ENCODE results near the gene CDX2.

CDX2 gene

DNA sequence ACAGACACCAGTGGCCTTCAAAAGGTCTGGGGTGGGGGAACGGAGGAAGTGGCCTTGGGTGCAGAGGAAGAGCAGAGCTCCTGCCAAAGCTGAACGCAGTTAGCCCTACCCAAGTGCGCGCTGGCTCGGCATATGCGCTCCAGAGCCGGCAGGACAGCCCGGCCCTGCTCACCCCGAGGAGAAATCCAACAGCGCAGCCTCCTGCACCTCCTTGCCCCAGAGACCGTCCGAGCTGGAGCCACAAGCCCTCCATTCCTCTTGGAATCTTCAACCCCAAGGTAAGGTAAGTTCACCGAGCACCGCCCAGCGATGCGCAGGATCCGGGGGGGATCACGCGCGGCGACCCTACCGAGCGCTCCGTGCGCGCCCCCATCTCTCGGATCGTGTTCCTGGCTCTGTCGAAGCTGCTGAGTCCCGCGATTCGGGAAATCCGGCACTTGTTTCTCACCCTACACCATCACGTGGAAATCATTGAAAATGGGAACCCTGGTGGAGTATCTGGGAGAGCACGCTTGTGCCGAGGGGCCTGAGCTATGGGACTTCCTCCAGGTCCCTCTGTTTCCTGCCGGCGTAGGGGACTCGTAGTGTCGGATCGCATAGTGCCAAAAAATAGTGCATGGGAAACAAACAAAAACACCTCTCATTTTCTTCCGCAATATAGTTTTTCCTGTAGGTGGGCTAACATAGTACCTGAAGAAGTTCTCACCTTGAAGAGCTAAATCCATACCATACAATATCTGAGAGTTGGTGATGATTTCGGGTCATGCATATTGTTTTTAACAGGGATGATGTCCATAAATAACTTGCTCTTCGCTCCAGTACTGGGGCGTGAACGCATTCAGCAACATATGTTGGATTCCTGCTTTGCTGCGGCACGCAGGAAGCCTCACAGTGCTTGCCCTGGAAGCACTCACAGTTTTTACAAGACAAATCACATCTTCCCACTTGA lies 40.0 kb downstream of the CDX2 start:
- no peak for DNase-seq (ENCODE audit: low read depth in 2 of 2)

DNA sequence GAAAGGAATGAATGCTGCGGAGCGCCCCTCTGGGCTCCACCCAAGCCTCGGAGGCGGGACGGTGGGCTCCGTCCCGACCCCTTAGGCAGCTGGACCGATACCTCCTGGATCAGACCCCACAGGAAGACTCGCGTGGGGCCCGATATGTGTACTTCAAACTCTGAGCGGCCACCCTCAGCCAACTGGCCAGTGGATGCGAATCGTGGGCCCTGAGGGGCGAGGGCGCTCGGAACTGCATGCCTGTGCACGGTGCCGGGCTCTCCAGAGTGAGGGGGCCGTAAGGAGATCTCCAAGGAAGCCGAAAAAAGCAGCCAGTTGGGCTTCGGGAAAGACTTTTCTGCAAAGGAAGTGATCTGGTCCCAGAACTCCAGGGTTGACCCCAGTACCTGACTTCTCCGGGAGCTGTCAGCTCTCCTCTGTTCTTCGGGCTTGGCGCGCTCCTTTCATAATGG lies 40.7 kb downstream of the CDX2 start:
- DNase-seq (ENCODE audit: low read depth in 2 of 2) = no peak

DNA sequence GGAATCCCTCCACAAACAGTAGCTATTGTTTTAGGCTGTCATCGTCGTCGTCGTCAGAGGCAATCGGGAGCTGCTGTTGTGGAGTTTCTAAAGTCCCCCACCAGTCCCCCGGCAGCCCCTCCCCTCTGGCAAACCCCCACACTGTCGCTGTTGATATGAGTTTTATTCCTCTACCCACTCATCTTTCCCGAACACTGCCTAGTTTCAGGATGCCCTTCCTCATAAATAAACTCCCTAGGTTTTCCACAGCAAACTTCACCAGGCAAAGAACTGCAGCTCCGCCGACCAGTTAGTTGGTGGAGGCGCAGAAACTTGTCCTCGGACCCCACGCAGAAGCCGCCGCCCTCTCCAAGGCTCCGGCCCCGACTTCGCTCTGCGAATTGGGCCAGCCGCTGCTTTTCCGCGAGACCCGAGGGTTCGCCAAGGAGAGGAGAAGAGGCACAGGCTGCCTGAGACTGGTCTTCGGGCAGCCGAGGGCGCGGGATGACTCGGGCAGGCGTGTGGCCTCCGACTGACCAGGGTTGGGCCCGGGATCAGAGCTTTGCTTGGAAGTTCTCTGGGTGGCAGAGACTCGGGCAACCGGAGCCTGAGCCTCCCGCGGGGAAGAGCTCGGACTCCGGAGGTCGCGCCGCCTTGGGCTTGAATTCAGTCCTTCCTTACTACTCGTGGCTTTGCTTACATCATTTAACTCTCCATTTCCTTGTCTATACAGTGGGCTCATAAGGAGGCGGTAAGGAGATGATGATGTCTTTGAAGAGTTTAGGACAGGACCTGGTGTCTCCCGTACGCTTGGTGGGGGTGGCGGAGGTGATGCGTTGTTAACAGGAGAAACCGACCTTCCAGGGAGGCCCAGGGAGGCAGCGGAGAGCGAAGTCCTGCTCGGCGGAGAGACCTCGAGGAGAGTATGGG lies 41.4 kb downstream of the CDX2 start:
- no peak for DNase-seq (ENCODE audit: low read depth in 2 of 2)

DNA sequence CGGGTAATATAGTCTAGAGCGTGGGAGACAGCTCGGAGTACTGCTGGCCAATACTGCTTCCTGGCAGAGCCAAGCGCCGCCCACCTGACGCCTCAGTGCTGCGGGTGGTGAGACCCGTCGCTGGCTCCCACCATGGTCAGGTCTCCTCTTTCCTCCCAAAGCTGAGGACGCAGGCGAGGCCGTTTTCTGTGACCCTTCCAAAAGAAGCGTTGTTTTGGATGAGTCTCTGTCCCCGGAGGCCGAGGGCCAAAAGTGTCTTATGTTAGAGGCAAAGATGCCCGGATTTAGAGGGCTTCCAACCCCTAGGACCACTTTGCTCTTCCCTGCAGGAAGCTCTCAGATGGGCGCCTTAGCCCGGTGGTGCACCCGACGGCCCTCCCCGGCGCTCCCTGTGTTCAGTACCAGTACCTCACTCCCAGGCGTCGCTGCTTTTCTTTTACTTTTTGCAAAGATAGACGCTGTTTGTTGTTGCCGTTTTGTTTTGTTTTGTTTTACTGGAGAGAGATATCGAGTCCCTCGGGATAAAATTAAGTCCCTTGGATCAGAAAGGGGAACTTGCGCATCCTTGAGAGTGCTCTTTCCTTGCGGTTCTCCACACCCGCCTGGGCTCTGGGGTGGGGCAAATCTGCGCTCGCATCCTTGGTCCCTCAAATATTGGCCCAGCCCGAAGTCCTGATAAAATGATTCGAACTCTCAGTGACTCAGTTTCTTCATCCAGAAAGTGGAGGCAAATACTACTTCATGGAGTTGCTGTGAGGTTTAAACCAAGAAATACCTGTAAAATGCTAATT lies 42.3 kb downstream of the CDX2 start:
- no peak for DNase-seq (ENCODE audit: low read depth in 2 of 2)

DNA sequence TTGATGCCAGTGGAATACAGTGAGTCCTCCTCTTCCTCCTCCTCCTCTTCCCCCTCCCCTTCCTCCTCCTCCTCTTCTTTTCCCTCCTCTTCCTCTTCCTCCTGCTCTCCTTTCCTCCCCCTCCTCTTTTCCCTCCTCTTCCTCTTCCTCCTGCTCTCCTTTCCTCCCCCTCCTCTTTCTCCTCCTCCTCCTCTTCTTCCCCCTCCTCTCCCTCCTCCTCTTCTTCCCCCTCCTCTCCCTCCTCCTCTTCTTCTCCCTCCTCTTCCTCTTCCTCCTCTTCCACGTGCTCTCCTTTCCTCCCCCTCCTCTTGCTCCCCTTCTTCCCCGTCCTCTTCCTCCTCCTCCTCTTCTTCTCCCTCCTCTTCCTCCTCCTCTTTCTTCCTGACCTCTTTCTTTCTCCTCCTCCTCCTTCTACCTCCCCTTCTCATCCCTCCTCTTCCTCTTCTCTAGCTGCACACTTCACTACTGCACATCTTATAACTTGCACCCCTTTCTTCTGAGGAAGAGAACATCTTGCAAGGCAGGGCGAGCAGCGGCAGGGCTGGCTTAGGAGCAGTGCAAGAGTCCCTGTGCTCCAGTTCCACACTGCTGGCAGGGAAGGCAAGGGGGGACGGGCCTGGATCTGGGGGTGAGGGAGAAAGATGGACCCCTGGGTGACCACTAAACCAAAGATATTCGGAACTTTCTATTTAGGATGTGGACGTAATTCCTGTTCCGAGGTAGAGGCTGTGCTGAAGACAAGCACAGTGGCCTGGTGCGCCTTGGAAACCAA lies 43.7 kb downstream of the CDX2 start:
- DNase-seq (ENCODE audit: low read depth in 2 of 2) = no peak

DNA sequence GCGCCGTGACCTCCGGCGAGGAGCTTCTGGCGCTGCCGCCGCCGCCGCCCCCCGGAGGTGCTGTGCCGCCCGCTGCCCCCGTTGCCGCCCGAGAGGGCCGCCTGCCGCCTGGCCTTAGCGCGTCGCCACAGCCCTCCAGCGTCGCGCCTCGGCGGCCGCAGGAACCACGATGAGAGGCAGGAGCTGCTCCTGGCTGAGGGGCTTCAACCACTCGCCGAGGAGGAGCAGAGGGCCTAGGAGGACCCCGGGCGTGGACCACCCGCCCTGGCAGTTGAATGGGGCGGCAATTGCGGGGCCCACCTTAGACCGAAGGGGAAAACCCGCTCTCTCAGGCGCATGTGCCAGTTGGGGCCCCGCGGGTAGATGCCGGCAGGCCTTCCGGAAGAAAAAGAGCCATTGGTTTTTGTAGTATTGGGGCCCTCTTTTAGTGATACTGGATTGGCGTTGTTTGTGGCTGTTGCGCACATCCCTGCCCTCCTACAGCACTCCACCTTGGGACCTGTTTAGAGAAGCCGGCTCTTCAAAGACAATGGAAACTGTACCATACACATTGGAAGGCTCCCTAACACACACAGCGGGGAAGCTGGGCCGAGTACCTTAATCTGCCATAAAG lies 44.5 kb downstream of the CDX2 start:
- no peak for DNase-seq (ENCODE audit: low read depth in 2 of 2)

DNA sequence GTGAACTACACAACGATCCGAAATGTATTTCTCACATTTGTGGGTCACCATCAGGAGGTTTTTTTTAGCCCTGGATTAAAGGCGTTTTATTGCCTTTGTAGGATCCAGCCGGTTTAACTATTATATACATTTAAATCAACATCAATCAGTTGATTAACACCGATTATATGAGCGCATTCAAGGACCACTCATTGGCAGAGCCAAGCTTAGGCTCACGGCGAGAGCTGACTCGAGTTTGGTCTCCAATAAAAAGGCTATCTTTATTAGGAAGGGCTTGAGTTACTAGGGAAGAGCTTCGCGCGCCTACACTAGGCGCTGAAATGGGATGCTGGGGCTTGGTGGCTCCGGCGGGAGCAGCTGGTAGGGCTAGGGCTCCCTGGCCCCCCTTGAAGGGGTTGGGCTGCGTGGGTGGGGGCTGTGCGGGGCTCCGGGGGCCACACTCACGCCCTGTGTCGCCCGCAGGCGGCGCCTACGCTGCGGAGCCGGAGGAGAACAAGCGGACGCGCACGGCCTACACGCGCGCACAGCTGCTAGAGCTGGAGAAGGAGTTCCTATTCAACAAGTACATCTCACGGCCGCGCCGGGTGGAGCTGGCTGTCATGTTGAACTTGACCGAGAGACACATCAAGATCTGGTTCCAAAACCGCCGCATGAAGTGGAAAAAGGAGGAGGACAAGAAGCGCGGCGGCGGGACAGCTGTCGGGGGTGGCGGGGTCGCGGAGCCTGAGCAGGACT lies 45.2 kb downstream of the CDX2 start:
- DNase-seq (ENCODE audit: low read depth in 2 of 2) = no peak

DNA sequence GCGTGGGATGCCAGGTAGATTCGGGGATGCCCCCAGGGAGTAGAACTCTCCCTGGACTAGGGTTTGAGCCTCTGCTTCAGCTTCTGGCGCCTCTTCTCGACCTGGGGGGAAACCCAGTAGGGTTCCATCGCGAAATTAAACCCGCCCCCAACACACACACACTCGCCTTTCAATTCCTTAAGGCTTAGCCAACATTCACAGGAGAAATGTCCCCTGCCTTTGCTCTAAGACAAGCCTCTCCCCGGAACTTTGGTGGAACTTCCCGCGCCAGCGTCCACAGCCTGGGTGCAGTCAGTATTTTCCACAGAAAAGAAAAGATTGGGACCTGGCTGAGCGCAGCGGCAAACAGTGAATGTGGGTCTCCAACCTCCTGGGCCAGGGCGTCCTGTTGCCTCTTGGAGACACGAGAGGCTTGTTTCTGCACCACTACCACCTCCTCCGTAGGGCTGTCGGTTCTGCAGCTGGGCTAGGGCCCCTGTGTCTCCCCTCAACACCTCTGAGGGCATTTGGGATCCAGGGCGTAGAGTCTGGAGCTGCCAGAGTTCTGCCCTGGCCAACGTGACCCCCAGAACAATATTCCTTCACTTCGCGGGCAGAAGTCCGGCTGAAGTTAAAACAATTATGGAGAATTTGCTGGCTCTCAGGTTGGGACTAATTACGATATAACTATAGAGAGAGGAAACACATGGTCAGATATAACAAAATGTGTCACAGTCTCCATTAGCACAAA lies 46.1 kb downstream of the CDX2 start:
- DNase-seq (ENCODE audit: low read depth in 2 of 2) = no peak

DNA sequence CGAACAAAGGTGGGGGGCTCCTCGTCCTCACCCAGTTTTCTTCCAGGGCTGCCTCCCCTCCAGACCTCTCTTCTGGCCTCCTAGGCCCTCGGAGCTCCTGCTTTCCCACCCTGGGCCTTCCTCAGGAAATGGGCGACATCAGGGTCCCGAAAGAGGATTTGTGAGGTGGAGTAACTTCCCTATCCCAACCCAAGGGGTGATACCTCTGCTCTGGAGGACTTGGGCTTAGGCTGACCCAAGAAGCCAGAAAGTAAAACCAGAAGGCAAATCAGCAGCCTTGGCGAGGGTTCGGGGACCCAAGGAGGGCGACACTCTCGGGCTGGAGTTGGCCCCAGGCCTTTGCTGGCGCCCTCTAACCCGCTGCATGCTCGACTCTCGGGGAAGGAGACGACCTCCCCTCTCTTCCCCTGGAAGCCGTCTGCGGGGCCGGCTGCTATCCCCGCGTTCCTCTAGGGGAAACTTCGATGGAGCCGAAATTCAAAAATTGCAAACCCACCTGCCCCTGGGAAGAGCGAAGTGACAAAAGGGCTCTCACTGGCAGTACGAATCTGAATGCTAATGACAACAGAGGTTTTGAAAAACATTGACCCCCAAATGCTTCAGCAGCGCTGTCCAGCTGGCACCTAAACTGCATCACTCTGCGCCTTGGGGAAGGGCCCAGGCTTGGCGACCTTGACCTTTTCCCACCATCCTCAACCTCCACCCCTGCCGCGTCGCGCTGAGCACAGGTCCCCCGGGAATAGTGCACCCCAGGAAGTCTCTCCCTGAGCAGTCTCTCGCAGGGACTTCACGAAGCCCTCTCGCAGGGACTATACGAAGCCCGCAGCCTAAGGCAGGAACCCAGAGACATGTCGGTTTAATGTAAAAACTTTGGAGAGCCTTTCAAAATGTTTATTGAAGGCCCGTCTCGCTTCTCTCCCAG lies 46.9 kb downstream of the CDX2 start:
- no peak for DNase-seq (ENCODE audit: low read depth in 2 of 2)

DNA sequence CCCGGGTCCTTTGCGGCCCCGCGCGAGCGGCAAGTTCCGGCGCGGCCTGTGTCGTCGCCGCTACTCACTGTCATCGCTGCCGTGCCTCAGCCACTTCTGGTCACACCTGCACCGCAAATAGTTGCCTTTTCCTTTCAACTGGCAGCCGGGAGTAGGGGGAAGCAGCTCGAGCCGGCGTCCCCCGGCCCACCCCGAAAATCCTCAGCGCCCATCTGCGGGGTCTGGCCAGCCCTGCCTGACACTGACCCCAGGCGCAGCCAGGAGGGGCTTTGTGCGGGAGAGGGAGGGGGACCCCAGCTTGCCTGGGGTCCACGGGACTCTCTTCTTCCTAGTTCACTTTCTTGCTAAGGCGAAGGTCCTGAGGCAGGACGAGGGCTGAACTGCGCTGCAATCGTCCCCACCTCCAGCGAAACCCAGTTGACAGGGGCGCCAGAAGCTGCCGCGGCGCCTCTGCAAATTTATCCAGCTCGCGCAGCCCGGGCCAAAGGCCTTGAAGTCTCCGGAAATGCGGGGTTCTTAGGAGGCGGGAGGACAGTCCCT lies 47.6 kb downstream of the CDX2 start:
- DNase-seq (ENCODE audit: low read depth in 2 of 2) = no peak

DNA sequence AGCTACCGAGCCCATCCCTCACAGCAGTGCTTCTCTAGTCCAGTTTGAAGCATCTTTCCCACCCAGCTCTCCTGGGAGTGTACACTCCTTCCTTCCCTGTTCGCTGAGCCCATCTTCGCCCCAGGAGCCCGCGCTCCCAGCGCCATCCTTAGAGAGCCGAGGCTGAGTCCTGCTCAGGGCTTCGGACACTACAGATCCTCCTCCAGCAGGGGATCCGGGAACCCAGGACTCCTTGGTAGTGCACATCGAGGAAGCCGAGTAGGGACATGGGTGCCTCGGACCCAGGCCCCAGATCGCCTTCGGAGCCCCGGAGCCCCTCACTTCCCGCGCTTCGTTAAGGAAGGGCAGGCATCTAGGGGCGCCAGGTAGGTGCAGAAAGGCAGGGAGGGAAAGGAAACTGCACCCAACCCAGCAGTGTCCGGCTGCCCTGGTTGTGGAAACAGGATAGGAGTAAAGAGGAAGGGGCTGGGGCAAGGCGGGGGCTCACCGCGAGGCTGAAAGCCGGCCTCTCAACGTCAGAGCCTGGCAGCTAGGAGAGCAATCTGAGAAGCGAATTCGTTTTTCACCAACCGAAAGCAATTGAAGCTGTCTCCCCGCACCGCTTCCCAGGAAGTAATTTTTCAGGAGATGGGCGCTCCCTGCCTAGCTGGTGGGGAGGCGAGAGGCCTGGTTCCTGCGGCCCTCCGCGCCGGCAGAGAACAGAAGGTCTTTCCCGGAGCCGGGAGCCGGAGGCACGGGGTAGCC lies 48.3 kb downstream of the CDX2 start:
- no peak for DNase-seq (ENCODE audit: low read depth in 2 of 2)

DNA sequence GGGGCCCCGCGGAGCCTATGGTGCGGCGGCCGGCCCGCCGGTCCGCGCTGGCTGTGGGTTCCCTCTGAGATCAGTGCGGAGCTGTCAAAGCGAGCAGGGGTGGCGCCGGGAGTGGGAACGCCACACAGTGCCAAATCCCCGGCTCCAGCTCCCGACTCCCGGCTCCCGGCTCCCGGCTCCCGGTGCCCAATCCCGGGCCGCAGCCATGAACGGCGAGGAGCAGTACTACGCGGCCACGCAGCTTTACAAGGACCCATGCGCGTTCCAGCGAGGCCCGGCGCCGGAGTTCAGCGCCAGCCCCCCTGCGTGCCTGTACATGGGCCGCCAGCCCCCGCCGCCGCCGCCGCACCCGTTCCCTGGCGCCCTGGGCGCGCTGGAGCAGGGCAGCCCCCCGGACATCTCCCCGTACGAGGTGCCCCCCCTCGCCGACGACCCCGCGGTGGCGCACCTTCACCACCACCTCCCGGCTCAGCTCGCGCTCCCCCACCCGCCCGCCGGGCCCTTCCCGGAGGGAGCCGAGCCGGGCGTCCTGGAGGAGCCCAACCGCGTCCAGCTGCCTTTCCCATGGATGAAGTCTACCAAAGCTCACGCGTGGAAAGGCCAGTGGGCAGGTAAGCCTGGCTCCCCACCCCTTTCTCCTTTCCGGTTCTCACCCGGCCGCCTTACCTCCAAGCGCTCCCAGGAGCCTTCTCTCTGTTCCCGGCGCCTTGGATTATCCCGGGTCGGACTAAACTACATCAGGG lies 49.0 kb downstream of the CDX2 start, which contains the start of gene PDX1:
Gene PDX1, plus strand, starts transcription at position 67 of the 743 bp plus-strand sequence. Its CDS starts 139 bp downstream, at position 206.
- no peak for DNase-seq (ENCODE audit: low read depth in 2 of 2)

DNA sequence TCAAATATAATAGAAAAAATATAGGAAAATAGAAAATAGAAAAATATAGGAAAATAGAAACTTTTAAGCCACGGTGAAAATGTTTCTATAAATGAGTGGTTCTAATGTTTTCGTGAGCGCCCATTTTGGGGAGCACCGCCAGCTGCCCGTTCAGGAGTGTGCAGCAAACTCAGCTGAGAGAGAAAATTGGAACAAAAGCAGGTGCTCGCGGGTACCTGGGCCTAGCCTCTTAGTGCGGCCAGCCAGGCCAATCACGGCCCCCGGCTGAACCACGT lies 49.5 kb downstream of the CDX2 start:
- DNase-seq (ENCODE audit: low read depth in 2 of 2) = no peak

DNA sequence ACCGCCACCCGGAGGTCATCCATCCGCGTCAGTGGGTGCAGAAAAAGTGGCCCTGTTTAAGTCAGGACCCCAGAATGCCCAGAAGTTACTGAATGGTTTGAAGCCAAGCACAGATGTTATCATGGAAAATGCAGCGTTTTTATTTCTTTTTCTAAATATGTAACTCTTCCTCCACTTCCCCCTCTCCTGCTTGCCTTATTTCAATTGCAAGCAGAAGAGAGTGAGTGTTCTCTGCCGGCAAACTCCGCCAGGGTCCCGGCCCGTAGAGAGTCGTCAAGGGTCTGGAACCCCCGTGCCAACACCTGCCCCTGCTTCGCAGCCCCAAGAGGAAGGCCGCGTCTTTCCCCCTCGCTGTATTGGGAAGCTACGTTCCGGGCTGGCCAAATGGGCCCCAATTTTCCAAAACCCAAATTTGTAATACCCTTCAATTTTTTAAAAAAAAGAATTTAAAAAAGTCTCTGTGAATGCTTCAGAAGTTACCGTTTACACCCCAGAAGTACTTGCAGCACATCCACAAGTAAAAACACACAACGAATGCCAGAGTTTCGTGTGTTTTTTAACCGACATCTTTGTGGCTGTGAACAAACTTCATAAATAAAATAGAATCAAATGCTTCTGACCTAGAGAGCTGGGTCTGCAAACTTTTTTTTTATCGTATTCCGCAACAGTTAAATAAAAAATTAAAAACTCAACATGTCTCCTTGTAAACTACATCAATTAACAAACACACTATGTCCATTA lies 50.0 kb downstream of the CDX2 start:
- no peak for DNase-seq (ENCODE audit: low read depth in 2 of 2)

DNA sequence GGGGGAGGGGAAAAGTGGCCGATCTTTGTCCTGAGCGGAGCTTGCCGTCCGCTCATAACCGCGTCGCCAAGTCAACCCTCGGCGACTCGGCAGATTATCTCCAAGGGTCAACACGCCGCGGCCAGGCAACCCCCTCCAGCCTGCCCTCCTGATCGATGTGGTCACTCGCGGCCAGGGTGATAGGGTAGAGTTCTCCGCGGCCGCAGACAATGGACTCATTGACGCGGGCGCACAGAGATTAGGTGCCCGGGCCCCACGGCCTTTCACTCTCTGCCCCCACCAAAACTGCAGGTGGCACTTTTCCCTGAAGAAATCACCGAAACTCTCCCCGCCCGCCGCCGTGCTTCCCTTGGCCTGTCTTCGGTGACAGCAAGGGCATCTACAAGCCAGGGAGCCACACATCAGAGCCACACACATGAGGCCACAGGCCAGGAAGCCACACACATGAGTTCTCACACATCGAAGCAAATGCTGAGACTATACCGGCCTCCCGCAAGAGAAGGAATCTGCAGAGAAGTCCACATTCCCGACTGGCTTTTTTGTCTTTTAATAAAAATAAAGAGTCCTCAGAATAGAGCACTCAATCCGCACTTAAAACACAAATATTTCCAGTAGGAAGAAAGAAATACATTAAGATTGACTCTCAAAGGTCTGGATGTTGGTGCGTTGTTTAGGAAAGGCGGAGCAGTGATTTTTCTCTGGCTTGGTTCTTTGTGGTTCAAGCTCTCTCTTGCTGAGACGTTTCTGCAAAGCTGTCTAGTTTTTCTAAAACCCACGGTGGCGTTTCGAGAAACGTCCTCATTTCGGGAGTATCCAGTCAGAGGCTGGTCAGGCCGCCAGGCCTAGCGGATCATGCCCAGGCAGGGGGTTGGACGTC lies 50.8 kb downstream of the CDX2 start:
- DNase-seq (ENCODE audit: low read depth in 2 of 2) = no peak
